HCT116 (cell line): ENCODE data around the gene ZYG11A. TPM values are rescaled to one million over a fixed set of nuclear protein-coding genes. Genes with fewer than 3 reads are reported as not detected.

Experiments used
- ATAC-seq: fragments of 200-7000 bp; cut with Tn5 transposase; 2 replicates; pipeline ENCODE4 v1.9.1; 2020; ENCODE audit warnings: mild to moderate bottlenecking, moderate library complexity
- BruUV-seq: library from RNA; stranded (reverse); fragments of 400-500 nt; replicated peaks from 2 replicates; lab custom pipeline; 2021; lab: Mats Ljungman, UMichigan
- CTCF ChIA-PET: fragments of 300-600 bp; sonication (Branson Sonifier 250); formaldehyde crosslinking; loops from one replicate; lab custom pipeline; 2021; ENCODE audit warnings: antibody characterized with exemption; lab: Charles Lee
- POLR2A ChIA-PET: fragments of 300-600, 350-600 bp; sonication (Branson Sonifier 250); formaldehyde crosslinking; loops from one replicate; lab custom pipeline; 2021; ENCODE audit warnings: antibody characterized with exemption; lab: Charles Lee
- RAD21 ChIA-PET, 2 experiments: fragments of 300-600 bp; sonication (Branson Sonifier 250); formaldehyde crosslinking; loops; one replicate each; lab custom pipeline; 2023; ENCODE audit warnings: low total read pairs in 2 of 2; ENCODE audit not compliant: uncharacterized antibody in 2 of 2, unreplicated experiment in 2 of 2, low non-redundant PET in 1 of 2; lab: Charles Lee
- DNase-seq: peaks from one replicate; pipeline ENCODE4 v3.0.0-alpha.2; 2010; ENCODE audit warnings: low read depth, low spot score
- H2AFZ ChIP-seq: fragments of 200-600 bp; shearing (Covaris generic), sonication (generic); 2 replicates; pipeline ENCODE4 v1.6.1; 2017; ENCODE audit warnings: low read depth, mixed run types, mixed read lengths, antibody characterized with exemption, low read length; ENCODE audit not compliant: poor library complexity, severe bottlenecking
- H3K27ac ChIP-seq: 2 replicates; pipeline ENCODE4 v1.5.1; 2012; ENCODE audit warnings: low read depth, low read length
- H3K27me3 ChIP-seq: fragments of 200-600 bp; sonication (generic); 2 replicates; pipeline ENCODE4 v1.6.1; 2016; ENCODE audit warnings: mixed run types, low read length, mixed read lengths; ENCODE audit not compliant: insufficient read depth
- H3K36me3 ChIP-seq, 2 experiments: fragments of 200-500 bp in 1 of 2; fragments of 200-600 bp in 1 of 2; sonication (Bioruptor generic) in 1 of 2; sonication (generic) in 1 of 2; 2 replicates each; pipeline versions ENCODE4 v1.5.1 to v1.6.1; 2014 to 2016; ENCODE audit warnings: low read length in 2 of 2, inconsistent platforms in 1 of 2, mixed read lengths in 1 of 2, mixed run types in 1 of 2; ENCODE audit not compliant: insufficient read depth in 2 of 2, control insufficient read depth in 1 of 2
- H3K4me1 ChIP-seq, 2 experiments: fragments of 200-600 bp in 1 of 2; sonication (generic) in 1 of 2; 2 replicates each; pipeline versions ENCODE4 v1.5.1 to v1.6.1; 2012 to 2017; ENCODE audit warnings: low read length in 2 of 2, inconsistent platforms in 1 of 2, mild to moderate bottlenecking in 1 of 2, mixed read lengths in 1 of 2, mixed run types in 1 of 2, moderate library complexity in 1 of 2; ENCODE audit not compliant: insufficient read depth in 2 of 2, control insufficient read depth in 1 of 2
- H3K4me2 ChIP-seq: fragments of 200-600 bp; sonication (generic); 2 replicates; pipeline ENCODE4 v1.6.1; 2017; ENCODE audit warnings: mixed run types, low read length, mixed read lengths
- H3K4me3 ChIP-seq, 2 experiments: fragments of 200-600 bp in 1 of 2; sonication (generic) in 1 of 2; replicated peaks in 1 of 2; 2 replicates each; pipeline ENCODE4 v1.5.1; 2011 to 2016; ENCODE audit warnings: low read length in 2 of 2, control low read depth in 1 of 2, low read depth in 1 of 2, mild to moderate bottlenecking in 1 of 2, mixed read lengths in 1 of 2, mixed run types in 1 of 2
- H3K79me2 ChIP-seq: fragments of 200-600 bp; sonication (generic); 2 replicates; pipeline ENCODE4 v1.6.1; 2017; ENCODE audit warnings: mild to moderate bottlenecking, mixed run types, low read length, moderate library complexity, mixed read lengths; ENCODE audit not compliant: insufficient read depth
- H3K9ac ChIP-seq: fragments of 200-600 bp; sonication (generic); 2 replicates; pipeline ENCODE4 v1.6.1; 2016; ENCODE audit warnings: low read length, mixed read lengths
- H3K9me2 ChIP-seq: fragments of 200-600 bp; sonication (generic), shearing (Covaris generic); 2 replicates; pipeline ENCODE4 v1.6.1; 2017; ENCODE audit warnings: mixed run types, mild to moderate bottlenecking, moderate library complexity; ENCODE audit not compliant: insufficient read depth
- H3K9me3 ChIP-seq, 2 experiments: fragments of 200-500 bp in 1 of 2; fragments of 200-600 bp in 1 of 2; sonication (Bioruptor generic) in 1 of 2; sonication (generic) in 1 of 2; 2 replicates each; pipeline ENCODE4 v1.6.1; 2014 to 2017; ENCODE audit warnings: low read length in 2 of 2, mixed read lengths in 2 of 2, inconsistent platforms in 1 of 2, low read depth in 1 of 2, mild to moderate bottlenecking in 1 of 2, mixed run types in 1 of 2, moderate library complexity in 1 of 2; ENCODE audit not compliant: control insufficient read depth in 1 of 2, insufficient read depth in 1 of 2
- H4K20me1 ChIP-seq: fragments of 200-600 bp; sonication (generic), shearing (Covaris generic); 2 replicates; pipeline ENCODE4 v1.6.1; 2017; ENCODE audit warnings: mixed run types, mild to moderate bottlenecking, moderate library complexity; ENCODE audit not compliant: insufficient read depth
- CEBPB ChIP-seq: IDR thresholded peaks from 2 replicates; pipeline ENCODE4 v1.6.1; 2012; ENCODE audit warnings: low read depth
- EZH2 ChIP-seq: fragments of 200-600 bp; sonication (generic); IDR thresholded peaks from 2 replicates; pipeline ENCODE4 v1.6.1; 2017; ENCODE audit warnings: antibody characterized with exemption, mixed run types
- EZH2phosphoT487 ChIP-seq: fragments of 200-600 bp; IDR thresholded peaks from 2 replicates; pipeline ENCODE4 v1.6.1; 2018; ENCODE audit warnings: antibody characterized with exemption, borderline replicate concordance
- FOSL1 ChIP-seq: IDR thresholded peaks from 2 replicates; pipeline ENCODE4 v1.6.1; 2012; ENCODE audit warnings: low read depth
- JUND ChIP-seq: IDR thresholded peaks from 2 replicates; pipeline ENCODE4 v1.6.1; 2012
- POLR2AphosphoS5 ChIP-seq: IDR thresholded peaks from 2 replicates; pipeline ENCODE4 v1.6.1; 2011; ENCODE audit warnings: mild to moderate bottlenecking, low read depth, low read length, moderate library complexity
- RAD21 ChIP-seq: IDR thresholded peaks from 2 replicates; pipeline ENCODE4 v1.6.1; 2012; ENCODE audit warnings: low read depth, mild to moderate bottlenecking
- SIN3A ChIP-seq: IDR thresholded peaks from 2 replicates; pipeline ENCODE4 v1.6.1; 2012; ENCODE audit warnings: low read depth
- SRF ChIP-seq: IDR thresholded peaks from 2 replicates; pipeline ENCODE4 v1.6.1; 2012; ENCODE audit warnings: low read depth
- TCF7L2 ChIP-seq: IDR thresholded peaks from 2 replicates; pipeline ENCODE4 v1.7.0; 2011; ENCODE audit warnings: borderline replicate concordance, inconsistent platforms; ENCODE audit not compliant: insufficient read depth, insufficient read length; ENCODE audit errors: extremely low read depth
- YY1 ChIP-seq: IDR thresholded peaks from 2 replicates; pipeline ENCODE4 v1.6.1; 2011; ENCODE audit warnings: low read length, low read depth, moderate library complexity, mild to moderate bottlenecking; ENCODE audit not compliant: insufficient replicate concordance; ENCODE audit errors: extremely low read depth
- ZNF274 ChIP-seq: fragments of 200-500 bp; sonication (Bioruptor generic); IDR thresholded peaks from 2 replicates; pipeline ENCODE4 v1.6.1; 2014; ENCODE audit warnings: mild to moderate bottlenecking, low read depth, low read length, inconsistent platforms
- intact Hi-C: fragments of 100-400 bp; cut with micrococcal nuclease; formaldehyde crosslinking; loops from 2 replicates; pipeline ENCODE4 v1.10.0; 2022
- total RNA-seq: library from RNA; stranded (reverse); gene quantifications from one replicate; pipeline ENCODE4 v1.2.1, GENCODE V29; 2021; ENCODE audit not compliant: unreplicated experiment
- TF ChIP-seq, protein P1 (sequence below): IDR thresholded peaks from 2 replicates; pipeline ENCODE4 v1.6.1; 2012
- TF ChIP-seq, protein P2 (sequence below): IDR thresholded peaks from 2 replicates; pipeline ENCODE4 v1.6.1; 2012
- TF ChIP-seq, protein P3 (sequence below): IDR thresholded peaks from 2 replicates; pipeline ENCODE4 v1.6.1; 2012; ENCODE audit warnings: low read depth

ZYG11A gene
- total RNA-seq, 1 experiment from 2014 or later, result 0.05 TPM

DNA sequence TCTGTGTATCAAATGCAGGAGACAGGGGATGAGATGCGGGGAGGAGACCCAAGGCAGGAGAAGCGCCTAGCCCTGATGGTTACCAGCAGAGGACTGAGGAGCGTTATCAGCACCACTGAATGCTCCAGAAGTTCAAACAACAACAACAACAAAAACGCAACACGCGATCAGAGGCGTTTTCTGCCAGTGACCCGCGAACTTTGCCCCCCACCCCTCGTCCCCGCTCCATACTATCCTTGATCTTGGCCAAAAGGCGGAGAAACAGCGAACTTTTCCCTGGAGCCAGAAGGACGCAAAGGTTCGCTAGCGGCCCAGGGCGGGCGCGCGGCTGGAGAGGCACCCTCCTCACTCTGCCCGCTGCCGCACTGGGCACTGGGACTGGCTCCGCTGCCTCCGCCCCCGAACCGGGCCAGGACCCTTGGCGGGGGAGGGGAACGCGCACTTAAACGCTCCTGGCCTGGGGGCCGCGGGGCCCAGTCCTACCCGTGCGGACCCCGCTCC is 78.3 kb downstream of the ZYG11A start:
- no peaks in the 10 kb centered on the region for H3K27me3 ChIP-seq
- peak overlapping the region; percentile 7; the same call in 1 of the 2 replicates for H3K27ac ChIP-seq
- ATAC-seq (peak; percentile 9), DNase-seq (no peak)
- intact Hi-C loops, result loop anchor here (5.0 kb wide), 1 partner anchor 219 kb away; no protein-coding TSS in a partner anchor
- CTCF ChIA-PET, result interaction anchor here (1.1 to 1.6 kb wide), 3 partner anchors 10 to 27 kb away, joined by 3 to 4 read pairs (median 3); no protein-coding TSS in a partner anchor
- no TSS peak for BruUV-seq
- RAD21 ChIA-PET, result no interaction called here
- H3K4me1 ChIP-seq, result peaks cover 5 to 31% of the 10 kb centered on the region in 2 experiments; a peak in 3 of 4 replicates
- no peaks in the 10 kb centered on the region for H3K36me3 ChIP-seq
- POLR2A ChIA-PET, result no interaction called here
- H3K9me3 ChIP-seq, result no peaks in the 10 kb centered on the region
- TF ChIP-seq SRF (no peak), CEBPB (no peak), JUND (no peak), POLR2AphosphoS5 (no peak)
- H3K9me2 ChIP-seq, result no peaks in the 10 kb centered on the region
- H3K9ac ChIP-seq, result peak overlapping the region; percentile 72
- no peak overlapping the region for H2AFZ ChIP-seq
- H4K20me1 ChIP-seq, result no peaks in the 10 kb centered on the region
- peak overlapping the region; percentile 93 for H3K4me2 ChIP-seq
- no peaks in the 10 kb centered on the region for H3K79me2 ChIP-seq
- peak overlapping the region; percentile 58 to 68 for H3K4me3 ChIP-seq

DNA sequence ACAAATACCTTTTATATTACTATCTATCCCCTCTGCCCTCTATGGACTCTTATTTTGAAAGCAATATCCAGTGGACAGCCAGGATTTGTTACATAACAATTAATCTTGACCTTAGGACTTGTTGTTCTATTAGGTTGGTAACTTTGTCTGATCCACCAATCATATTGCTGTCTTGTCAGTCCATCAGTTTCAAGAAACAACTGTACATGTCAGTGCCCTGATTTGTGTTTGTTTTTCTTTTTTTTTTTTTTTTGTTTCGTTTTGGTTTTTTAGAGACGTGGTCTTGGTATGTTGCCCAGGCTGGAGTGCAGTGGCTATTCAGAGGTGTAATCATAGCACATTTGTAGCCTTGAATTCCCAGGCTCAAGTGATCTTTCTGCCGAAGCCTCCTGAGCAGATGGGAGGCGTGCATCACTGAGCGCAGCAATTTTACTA is 83.0 kb downstream of the ZYG11A start:
- Histone ChIP-seq H3K9ac (no peak overlapping the region), H3K9me2 (no peaks in the 10 kb centered on the region), H3K27ac (no peak overlapping the region), H2AFZ (no peak overlapping the region), H3K36me3 (no peaks in the 10 kb centered on the region), H4K20me1 (no peaks in the 10 kb centered on the region), H3K27me3 (no peaks in the 10 kb centered on the region), H3K4me1 (peaks cover 5 to 34% of the 10 kb centered on the region in 2 experiments; a peak in 3 of 4 replicates), H3K79me2 (no peaks in the 10 kb centered on the region), H3K4me2 (no peak overlapping the region), H3K4me3 (no peak overlapping the region), H3K9me3 (no peaks in the 10 kb centered on the region)
- no peak for DNase-seq
- ChIA-PET CTCF (no interaction called here), POLR2A (no interaction called here), RAD21 (no interaction called here)
- intact Hi-C loops, result no loop called here
- no TSS peak for BruUV-seq
- ATAC-seq, result no peak
- no peak for TF ChIP-seq CEBPB
- no peak for TF ChIP-seq JUND
- TF ChIP-seq, protein P1, sequence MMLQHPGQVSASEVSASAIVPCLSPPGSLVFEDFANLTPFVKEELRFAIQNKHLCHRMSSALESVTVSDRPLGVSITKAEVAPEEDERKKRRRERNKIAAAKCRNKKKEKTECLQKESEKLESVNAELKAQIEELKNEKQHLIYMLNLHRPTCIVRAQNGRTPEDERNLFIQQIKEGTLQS, result no peak
- no peak for TF ChIP-seq EZH2phosphoT487
- no peak for TF ChIP-seq POLR2AphosphoS5
- no peak for TF ChIP-seq TCF7L2
- TF ChIP-seq, protein P2, sequence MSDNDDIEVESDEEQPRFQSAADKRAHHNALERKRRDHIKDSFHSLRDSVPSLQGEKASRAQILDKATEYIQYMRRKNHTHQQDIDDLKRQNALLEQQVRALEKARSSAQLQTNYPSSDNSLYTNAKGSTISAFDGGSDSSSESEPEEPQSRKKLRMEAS, result no peak
- no peak for TF ChIP-seq FOSL1
- TF ChIP-seq EZH2, result no peak
- TF ChIP-seq SIN3A, result no peak
- TF ChIP-seq YY1, result no peak
- TF ChIP-seq, protein P3, sequence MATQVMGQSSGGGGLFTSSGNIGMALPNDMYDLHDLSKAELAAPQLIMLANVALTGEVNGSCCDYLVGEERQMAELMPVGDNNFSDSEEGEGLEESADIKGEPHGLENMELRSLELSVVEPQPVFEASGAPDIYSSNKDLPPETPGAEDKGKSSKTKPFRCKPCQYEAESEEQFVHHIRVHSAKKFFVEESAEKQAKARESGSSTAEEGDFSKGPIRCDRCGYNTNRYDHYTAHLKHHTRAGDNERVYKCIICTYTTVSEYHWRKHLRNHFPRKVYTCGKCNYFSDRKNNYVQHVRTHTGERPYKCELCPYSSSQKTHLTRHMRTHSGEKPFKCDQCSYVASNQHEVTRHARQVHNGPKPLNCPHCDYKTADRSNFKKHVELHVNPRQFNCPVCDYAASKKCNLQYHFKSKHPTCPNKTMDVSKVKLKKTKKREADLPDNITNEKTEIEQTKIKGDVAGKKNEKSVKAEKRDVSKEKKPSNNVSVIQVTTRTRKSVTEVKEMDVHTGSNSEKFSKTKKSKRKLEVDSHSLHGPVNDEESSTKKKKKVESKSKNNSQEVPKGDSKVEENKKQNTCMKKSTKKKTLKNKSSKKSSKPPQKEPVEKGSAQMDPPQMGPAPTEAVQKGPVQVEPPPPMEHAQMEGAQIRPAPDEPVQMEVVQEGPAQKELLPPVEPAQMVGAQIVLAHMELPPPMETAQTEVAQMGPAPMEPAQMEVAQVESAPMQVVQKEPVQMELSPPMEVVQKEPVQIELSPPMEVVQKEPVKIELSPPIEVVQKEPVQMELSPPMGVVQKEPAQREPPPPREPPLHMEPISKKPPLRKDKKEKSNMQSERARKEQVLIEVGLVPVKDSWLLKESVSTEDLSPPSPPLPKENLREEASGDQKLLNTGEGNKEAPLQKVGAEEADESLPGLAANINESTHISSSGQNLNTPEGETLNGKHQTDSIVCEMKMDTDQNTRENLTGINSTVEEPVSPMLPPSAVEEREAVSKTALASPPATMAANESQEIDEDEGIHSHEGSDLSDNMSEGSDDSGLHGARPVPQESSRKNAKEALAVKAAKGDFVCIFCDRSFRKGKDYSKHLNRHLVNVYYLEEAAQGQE, result no peak
- no peak for TF ChIP-seq RAD21
- no peak for TF ChIP-seq ZNF274
